Suppressor macrophage treated with lipopolysaccharide for 4 hours (primary cell): ENCODE measurements around the gene SLC25A39.
"Not testable (repeated sequence)": the region's sequence is repeated elsewhere in the genome, so short reads cannot be mapped to it uniquely, and the experiment has no call there.

Experiments used
- DNase-seq: peaks from one replicate; pipeline ENCODE4 v3.0.0-alpha.2; 2020

Gene SLC25A39

DNA sequence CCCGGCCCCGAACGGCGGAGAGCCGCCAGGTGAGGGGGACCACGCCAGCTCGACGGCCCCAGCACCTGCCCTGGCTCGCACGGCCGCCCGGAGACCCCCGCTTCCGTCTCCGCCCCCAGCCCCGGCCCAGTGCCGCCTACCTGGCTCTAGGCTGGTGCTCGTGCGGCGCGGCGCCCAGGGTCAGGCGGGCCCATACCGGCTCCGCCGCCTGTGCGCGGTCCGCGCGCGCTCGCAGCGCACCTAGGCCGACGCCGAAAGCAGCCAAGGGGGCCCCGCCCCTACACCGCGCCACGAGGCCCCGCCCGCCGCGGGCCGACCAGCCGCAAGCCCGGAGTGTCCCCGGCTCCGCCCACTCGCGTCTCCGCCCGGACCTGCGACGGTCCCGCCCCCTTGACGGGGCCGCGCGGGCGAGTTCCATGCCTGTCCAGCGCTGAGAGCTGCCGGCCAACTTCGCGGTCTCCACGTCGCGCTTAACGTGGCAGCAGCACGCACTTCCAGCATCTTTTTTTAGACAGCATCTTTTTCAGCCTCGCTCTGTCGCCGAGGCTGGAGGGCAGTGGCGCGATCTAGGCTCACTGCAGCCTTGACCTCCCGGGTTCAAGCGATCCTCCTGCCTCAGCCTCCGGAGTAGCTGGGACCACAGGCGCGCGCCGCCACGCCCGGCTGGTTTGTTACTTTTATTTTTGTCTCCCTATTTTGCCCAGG is at the start of gene SLC25A39:
Gene SLC25A39 (minus strand): TSS at position 253 of the 705 bp plus-strand sequence. CDS start 1,261 bp downstream, outside the sequence.
- peak; percentile 98 for DNase-seq

- no peak for DNase-seq
Measured at GRCh38 chr17:44372036-44372435, 47.4 kb upstream of the SLC25A39 start.

GRCh38 chr17:44369414-44370023 is 44.9 kb upstream of the SLC25A39 start:
- not testable (repeated sequence) for DNase-seq

DNA sequence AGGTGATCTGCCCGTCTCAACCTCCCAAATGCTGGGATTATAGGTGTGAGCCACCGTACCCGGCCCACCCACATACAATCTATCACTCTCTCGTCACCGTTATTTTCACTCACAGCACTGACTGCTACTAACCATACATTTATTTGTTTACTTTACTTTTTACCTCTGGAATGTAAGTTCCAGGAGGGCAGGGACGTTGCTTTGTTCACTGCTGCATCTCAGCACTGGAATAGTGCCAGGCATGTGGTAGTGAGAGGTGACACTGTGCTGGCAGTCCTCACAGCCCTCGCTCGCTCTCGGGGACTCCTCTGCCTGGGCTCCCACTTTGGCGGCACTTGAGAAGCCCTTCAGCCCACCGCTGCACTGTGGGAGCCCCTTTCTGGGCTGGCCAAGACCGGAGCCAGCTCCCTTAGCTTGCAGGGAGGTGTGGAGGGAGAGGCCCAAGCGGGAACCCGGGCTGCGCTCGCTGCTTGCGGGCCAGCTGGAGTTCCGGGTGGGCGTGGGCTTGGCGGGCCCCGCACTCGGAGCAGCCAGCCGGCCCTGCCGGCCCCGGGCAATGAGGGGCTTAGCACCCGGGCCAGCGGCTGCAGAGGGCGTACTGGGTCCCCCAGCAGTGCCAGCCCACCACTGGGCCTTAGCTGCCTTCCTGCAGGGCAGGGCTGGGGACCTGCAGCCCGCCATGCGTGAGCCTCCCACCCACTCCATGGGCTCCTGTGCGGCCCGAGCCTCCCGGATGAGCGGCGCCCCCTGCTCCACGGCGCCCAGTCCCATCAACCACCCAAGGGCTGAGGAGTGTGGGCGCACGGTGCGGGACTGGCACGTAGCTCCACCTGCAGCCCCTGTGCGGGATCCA is 44.0 kb upstream of the SLC25A39 start:
- DNase-seq, result not testable (repeated sequence)

GRCh38 chr17:44367231-44367979 is 42.8 kb upstream of the SLC25A39 start:
- DNase-seq, result no peak

GRCh38 chr17:44365051-44365450 is 40.4 kb upstream of the SLC25A39 start:
- not testable (repeated sequence) for DNase-seq

DNA sequence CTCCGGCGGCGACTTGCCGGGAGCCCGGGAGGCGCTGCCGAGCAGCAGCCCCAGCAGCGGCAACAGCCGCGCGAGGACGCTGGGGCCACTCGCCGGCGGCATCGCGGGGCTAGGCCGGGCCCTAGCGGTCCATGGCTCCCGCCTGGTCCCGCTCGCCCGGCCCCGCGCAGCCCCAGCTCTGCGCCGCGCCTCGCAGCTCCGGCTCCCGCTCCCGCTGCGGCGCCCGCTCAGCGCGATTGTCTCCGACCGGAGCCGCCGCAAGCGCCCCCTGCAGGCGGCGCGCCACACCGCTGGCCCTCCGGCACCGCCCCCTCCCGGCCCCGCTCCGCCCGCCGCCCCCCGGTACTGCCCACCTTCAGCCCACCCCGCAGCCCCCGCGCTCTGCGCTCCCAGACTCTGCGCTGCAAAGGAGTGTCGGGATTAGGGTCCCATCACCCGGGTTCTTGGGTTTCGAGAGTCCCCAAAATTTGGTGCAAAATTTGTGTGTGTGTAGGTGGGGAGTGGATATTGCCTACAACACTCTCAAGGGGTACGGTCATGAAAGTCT is 39.1 kb upstream of the SLC25A39 start, which contains the start of gene FAM171A2:
Gene FAM171A2 (minus strand): TSS at position 241 of the 547 bp plus-strand sequence. CDS start 139 bp downstream, at position 102.
- peak; percentile 84 for DNase-seq

DNA sequence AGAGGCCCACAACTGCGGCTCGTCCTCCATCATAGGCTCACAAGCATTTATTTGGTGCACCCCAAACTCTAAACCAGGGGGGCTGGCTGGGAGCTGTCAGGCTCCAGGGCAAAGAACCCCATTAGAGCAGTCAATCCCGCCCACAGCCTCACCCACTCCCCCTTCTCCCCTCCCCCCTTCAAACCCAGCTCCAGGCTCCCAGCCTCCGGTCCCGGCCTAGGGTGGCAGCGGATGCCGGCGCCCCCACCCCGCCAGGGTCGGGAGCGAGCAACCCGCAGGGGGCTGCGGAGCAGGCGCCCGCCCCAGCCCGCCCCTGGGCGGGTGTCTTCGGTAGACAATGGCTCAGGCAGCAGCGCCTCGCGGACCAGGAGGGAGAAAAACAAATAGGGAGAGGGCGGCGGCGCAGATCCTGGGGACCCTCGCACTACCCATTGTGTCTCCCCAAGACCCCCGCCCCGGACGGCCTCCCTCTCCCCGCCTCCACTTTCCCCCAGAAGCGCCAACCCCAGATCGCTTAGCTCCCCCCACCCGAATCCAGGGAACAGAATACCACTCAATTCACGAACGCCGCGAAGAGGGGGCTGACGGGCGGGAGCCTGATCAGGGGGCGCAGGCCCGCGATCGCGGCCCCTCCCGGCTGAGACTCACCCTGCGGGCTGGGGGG is 38.5 kb upstream of the SLC25A39 start:
- no peak for DNase-seq

DNA sequence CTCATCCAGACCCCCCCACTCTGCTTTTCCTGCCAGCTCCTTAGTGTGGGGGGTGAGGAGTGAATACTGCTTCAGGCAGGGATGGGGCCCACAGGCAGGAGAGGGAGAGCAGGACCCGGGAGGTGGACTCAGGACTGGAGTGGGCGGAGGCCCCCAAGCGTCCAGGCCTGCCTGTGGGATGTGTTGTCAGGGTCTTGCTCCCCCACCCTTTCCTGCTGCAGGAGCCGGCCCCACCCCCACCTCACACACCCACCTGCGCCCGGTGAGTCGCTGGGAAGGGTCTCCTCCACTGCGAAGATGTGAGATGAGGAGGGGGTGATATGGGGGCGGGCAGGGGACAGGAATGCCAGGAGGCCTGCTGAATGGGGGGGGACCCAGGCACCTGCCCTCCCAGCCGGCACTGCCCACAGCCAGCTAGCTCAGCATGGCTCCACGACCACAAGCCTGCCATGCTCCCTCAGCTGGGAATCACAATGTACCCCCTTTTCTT is 37.9 kb upstream of the SLC25A39 start:
- no peak for DNase-seq

DNA sequence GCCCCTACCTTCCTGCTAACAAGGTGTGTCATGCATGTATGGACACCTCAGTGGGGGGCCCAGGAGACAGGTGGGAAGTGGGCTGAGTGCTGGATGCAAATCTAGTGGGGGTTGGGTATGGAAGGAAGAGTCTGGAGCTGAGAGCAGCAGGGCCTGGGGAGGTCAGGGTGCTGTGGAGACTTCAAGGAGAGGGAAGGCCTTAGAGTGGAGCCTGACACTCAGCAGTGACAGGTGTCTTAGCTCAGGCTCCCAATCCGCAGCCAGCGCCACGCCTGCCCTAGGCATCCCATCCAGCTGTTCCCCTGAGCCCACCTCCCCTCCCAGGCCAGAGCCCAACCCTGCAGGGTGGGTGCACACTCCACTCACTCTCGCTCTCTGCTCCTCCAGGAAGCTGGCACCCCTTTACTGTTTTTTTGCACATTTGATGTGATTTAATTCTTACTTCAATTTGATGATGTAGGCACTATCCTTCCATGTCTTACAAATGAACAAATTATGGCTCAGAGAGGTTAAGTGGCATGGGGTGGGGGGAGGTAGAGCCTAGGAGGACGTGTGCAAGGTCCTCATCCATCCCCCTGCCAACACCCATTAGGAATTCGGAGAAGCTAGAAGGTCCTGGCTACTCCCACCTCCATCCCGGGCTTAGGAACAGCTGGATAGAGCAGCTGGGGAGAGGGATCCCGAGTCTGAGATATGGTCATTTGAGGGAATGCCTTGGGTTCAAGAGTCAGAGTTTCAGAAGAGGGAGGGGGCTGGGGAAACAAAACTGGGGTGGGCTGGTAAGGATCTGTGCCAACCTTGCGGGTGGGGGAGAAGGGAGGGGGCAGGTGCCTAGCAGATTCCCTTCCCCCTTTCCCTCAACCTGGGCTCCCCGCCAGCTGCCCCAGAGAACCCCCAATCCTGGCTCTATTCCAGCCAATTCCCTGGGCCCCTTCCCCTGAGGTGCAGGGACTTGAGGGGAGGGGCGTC is 37.0 kb upstream of the SLC25A39 start:
- no peak for DNase-seq

DNA sequence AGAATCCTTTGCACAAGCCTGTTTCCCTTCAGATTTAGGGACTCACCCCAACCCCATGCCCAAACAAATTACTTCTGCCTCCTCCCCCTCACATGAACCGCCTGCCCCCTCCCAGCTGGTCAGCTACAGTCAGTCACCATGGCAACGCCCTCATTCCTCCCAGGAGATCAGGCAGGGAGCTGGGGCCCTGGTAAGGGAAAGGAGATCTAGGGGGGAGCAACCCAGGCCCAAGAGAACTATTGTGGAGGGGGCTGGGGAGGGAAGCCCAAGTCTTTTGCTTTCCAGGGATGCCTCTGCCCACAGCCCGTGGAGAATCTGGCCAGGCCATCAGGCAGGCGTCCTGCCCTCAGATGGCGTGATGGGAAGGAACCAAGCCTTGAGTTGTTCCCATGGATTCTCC is 36.2 kb upstream of the SLC25A39 start:
- no peak for DNase-seq

- DNase-seq, result no peak
Measured at GRCh38 chr17:44360144-44360533, 35.5 kb upstream of the SLC25A39 start.

DNA sequence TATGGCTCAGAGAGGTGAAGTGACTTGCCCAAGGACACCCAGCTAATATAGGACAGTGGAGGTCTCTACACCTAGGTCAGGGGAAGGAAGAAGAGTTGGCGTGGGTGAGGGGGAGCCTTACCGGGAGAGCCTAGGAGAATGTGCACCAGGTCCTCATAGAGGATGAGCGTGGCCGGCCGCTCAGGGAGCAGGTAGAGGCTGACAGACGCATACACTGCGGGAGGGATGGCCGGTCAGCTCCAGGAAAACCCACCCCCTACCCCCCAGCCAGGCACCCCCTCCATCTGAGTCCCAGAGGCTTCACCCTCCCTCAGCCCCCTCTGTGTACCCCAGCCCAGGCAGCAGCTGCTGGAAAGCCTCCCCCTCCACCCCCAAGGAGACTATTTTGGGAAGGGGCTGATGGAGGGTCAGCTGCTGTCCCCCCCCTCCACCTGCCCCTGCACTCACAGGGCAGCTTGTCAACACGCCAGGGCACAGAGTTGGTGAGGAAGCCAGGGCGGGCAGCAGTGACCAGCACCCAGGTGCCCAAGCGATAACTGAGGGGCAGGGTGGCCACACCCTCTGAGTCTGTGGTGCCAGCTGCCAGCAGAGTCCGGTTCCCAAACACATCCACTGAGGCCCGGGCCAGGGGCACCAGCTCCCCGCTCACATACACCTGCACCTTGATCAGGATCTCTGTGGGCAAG is 35.0 kb upstream of the SLC25A39 start:
- DNase-seq, result no peak

DNA sequence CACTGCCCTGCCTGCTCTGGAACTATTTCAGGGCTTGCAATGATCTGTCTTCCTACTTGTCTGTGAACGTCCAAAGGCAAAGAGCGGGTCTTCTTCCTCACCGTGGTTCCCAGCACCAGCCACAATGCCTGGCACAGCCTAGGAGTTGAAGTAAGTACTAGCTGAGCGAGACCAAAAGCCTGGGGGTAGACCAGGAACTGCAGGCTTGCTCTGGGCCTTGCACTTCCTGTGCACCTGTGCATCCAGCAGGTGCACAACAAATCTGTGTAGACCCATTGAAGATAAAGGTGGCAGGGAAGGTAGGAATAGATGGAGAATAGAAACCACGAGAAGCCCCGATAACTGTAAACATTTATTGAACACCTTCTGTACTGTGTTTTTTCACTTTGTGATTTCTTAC is 34.4 kb upstream of the SLC25A39 start:
- no peak for DNase-seq

DNA sequence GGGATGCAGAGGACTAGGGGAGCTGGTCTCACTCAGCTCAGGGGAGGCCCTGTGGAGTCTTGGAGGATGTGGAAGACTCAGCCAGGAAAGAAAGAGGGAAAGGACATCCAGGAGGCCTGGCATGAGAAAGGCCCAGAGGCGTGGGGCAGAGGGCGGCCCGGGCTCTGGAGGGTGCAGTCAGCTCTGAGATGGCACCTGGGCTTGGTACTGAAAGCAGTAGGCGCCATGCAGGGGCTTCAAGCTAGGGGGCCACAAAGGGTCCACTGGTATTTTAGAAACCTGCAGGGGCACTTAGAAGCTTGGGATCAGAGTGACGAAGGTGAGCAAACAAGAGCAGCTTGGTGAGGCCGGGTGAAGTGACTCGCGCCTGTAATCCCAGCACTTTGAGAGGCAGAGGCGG is 33.4 kb upstream of the SLC25A39 start:
- no peak for DNase-seq

GRCh38 chr17:44356241-44356640 is 31.6 kb upstream of the SLC25A39 start:
- no peak for DNase-seq

DNA sequence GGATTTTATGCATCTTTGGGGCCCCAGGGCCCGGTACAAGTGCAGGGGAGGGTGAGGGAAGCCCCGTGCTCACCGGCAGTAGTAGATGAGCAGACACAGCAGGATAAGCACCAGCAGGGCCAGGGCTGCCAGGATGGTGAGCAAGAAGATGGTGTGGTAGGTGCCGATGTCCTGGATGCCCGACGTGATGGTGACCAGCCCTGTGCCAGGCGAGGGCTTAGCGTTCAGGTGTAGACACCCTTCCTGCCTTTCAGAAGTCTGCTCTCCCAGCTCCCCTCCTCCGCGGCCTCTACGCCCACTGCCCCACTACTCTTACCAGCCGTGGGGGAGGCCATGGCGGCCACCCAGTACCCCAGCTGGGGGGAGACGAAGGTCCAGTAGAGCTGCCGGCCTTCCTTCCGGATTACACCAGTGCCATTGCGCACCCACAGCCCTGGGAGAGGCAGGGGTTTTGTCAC is 31.0 kb upstream of the SLC25A39 start:
- no peak for DNase-seq

GRCh38 chr17:44354582-44355561 is 30.2 kb upstream of the SLC25A39 start:
- DNase-seq, result peak; percentile 43
